Cortex of kidney (tissue), 1 donor: ENCODE results near the gene RPS6KA4.

Experiments
- DNase-seq: peaks from one replicate; lab custom pipeline; 2025; lab: John Stamatoyannopoulos, UW

RPS6KA4 gene

GRCh38 chr11:64367931-64368672 lies 9.1 kb downstream of the RPS6KA4 start:
- no peak for DNase-seq

GRCh38 chr11:64368673-64369074 lies 9.7 kb downstream of the RPS6KA4 start:
- no peak for DNase-seq

- no peak for DNase-seq
Measured at GRCh38 chr11:64369440-64370421, 10.8 kb downstream of the RPS6KA4 start.

GRCh38 chr11:64371201-64371600 lies 12.2 kb downstream of the RPS6KA4 start:
- no peak for DNase-seq

GRCh38 chr11:64372021-64372420 lies 13.1 kb downstream of the RPS6KA4 start:
- DNase-seq = no peak

- DNase-seq = no peak
Measured at GRCh38 chr11:64372802-64373597, 14.0 kb downstream of the RPS6KA4 start.

GRCh38 chr11:64373598-64373974 lies 14.6 kb downstream of the RPS6KA4 start:
- no peak for DNase-seq

GRCh38 chr11:64376071-64376470 lies 17.1 kb downstream of the RPS6KA4 start:
- no peak for DNase-seq

- DNase-seq = no peak
Measured at GRCh38 chr11:64378335-64378880, 19.4 kb downstream of the RPS6KA4 start.

GRCh38 chr11:64379160-64379559 lies 20.2 kb downstream of the RPS6KA4 start:
- no peak for DNase-seq

GRCh38 chr11:64379817-64380709 lies 21.1 kb downstream of the RPS6KA4 start:
- DNase-seq = no peak

- DNase-seq = no peak
Measured at GRCh38 chr11:64381350-64381749, 22.4 kb downstream of the RPS6KA4 start.

GRCh38 chr11:64382047-64382446 lies 23.1 kb downstream of the RPS6KA4 start:
- DNase-seq = no peak

GRCh38 chr11:64382586-64382985 lies 23.6 kb downstream of the RPS6KA4 start:
- no peak for DNase-seq

- no peak for DNase-seq
Measured at GRCh38 chr11:64383580-64383979, 24.6 kb downstream of the RPS6KA4 start.

- DNase-seq = no peak
Measured at GRCh38 chr11:64384028-64384737, 25.2 kb downstream of the RPS6KA4 start.

GRCh38 chr11:64384981-64385944 lies 26.3 kb downstream of the RPS6KA4 start:
- no peak for DNase-seq

- no peak for DNase-seq
Measured at GRCh38 chr11:64385945-64386704, 27.2 kb downstream of the RPS6KA4 start.
